GM21723 (cell line): ENCODE results near the gene PCBP3.

Source experiments
- ATAC-seq: cut with Tn5 transposase; IDR thresholded peaks from one replicate; pipeline ENCODE4 v1.9.1; 2021; ENCODE audit warnings: mild to moderate bottlenecking, moderate library complexity; ENCODE audit not compliant: unreplicated experiment

The PCBP3 gene

DNA sequence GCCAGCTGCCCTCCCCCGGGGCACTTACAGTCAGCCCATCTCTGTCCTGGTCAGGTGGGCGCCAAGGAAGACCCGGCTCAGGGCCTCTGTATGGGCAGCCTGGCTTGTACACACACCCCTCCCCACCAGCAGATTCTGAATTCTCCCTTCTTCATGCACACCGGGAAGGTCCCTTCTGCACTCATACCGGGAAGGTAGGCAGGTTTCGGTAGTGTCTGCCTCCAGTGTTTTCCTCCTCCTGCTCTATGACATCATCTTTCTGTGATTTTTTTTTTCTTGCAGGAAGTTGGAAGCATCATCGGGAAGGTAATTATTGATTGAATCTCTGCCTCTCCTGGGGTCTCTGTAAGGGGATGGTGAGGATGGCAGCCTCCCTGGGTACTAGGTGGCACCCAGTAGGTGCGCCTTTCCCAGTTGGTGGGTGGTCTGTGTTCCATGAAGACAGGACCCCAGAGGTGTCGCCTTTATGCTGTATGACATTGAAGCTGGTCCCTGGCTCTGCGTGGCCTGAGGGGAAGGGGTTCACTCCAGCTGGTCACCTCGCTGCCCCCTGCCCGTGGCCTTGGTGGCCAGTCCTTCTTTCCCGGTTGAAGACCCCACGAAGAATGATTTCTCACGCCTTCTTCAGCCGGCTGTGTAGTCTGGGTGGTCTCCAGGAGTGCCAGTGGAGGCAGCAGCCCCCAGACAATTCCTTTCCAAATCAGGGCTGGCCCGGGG lies 255.9 kb downstream of the PCBP3 start:
- ATAC-seq, result no peak

- ATAC-seq, result no peak
These were observed 256.7 kb downstream of the PCBP3 start for GRCh38 chr21:45900034-45900868.

- no peak for ATAC-seq
These were observed 257.7 kb downstream of the PCBP3 start for GRCh38 chr21:45901061-45901690.

DNA sequence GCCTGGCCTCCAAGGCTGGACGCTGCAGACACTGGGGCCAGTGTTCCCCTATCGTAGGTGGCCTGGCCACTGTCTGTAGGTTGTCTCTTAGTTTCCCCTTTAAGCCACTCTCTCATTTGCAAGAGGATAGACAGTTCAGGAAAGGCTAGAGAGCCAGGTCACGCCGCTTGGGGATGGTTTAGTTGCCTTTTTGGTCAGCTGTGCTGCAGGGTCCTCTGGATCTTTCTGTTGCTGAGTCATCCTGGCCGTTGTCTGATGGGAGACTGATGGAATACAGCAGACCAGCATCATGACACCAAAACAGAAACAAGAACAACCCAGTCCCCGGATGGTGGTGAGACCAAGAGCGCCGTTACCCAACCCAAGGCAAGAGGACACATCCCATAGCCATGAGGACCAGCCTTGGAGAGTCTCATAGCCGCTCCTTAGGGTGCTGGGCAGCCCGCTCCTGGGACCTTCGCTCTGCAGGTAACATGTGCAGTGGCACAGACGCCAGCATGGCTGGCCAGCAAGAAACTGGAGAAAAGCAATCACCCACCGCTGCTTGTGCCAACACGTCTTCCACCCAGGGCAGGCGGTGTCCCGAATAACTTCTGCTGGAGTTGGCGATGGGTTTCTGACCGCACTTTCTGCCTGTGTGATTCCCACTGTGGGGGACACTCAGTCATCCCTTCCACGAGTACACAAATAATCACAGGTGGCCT lies 258.9 kb downstream of the PCBP3 start:
- no peak for ATAC-seq

GRCh38 chr21:45905196-45905595 lies 261.7 kb downstream of the PCBP3 start:
- ATAC-seq, result no peak

- ATAC-seq, result no peak
These were observed 262.8 kb downstream of the PCBP3 start for GRCh38 chr21:45906196-45906805.

DNA sequence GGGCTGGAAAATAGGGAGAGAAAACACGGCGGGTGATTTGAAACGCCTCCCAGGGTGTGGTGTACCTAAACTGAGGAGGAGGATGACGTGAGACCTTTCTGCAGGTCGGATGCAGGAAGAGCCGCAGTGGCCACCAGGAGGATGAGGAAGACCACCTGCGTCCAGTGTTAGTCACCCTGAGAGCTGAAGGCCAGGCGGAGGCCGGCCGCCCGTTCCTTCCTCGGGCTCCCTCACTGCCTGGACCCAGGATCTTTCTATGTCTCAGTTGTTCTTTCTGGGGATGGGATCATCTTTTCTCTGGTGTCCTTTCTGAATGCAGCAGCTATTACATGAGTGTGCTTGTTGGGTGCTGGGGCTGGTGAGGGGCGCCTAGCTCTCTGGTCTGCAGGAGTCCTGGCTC lies 263.3 kb downstream of the PCBP3 start:
- ATAC-seq, result no peak

- ATAC-seq, result no peak
These were observed 265.2 kb downstream of the PCBP3 start for GRCh38 chr21:45908536-45909237.

DNA sequence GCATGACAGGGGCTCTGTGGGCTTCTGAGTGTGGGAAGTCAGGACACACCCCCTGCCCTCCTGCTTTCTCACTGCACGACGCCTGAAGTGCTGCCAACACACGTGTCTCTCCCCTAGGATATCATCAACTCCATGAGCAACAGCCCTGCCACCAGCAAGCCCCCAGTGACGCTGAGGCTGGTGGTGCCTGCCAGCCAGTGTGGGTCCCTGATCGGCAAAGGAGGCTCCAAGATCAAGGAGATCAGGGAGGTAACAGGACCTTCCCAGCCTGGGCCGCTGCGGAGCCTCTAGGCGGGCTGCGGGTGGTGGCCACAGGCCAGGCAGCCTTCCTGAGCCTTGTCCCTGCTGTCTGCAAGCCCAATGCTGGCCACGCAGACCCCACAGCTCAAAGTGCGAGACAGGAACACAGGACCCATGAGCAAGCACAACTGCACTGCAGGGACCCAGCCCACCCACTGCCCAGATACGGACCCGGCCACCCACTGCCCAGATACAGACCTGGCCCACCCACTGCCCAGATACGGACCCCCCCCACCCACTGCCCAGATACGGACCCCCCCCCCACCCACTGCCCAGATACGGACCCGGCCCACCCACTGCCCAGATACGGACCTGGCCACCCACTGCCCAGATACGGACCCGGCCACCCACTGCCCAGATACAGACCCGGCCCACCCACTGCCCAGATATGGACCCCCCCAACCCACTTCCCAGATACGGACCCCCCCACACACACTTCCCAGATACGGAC lies 265.9 kb downstream of the PCBP3 start:
- ATAC-seq, result no peak

DNA sequence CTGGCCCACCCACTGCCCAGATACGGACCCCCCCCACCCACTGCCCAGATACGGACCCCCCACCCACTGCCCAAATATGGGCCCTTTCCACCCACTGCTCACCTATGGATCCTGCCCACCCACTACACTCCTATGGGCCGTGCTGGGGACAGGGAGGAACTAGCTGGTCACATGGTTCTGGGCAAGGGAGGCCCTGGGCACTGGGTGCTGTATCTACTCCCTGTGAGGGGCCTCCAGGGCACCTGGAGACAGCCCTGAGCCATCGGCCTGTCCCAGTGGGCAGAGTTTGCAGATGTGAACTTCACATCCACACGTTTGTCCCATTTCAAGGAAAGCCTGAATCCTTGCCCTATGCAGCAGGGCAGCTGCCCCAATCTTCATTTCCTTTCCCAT lies 266.6 kb downstream of the PCBP3 start:
- no peak for ATAC-seq

GRCh38 chr21:45910548-45911221 lies 267.2 kb downstream of the PCBP3 start:
- ATAC-seq, result no peak

GRCh38 chr21:45911806-45912325 lies 268.3 kb downstream of the PCBP3 start:
- no peak for ATAC-seq

DNA sequence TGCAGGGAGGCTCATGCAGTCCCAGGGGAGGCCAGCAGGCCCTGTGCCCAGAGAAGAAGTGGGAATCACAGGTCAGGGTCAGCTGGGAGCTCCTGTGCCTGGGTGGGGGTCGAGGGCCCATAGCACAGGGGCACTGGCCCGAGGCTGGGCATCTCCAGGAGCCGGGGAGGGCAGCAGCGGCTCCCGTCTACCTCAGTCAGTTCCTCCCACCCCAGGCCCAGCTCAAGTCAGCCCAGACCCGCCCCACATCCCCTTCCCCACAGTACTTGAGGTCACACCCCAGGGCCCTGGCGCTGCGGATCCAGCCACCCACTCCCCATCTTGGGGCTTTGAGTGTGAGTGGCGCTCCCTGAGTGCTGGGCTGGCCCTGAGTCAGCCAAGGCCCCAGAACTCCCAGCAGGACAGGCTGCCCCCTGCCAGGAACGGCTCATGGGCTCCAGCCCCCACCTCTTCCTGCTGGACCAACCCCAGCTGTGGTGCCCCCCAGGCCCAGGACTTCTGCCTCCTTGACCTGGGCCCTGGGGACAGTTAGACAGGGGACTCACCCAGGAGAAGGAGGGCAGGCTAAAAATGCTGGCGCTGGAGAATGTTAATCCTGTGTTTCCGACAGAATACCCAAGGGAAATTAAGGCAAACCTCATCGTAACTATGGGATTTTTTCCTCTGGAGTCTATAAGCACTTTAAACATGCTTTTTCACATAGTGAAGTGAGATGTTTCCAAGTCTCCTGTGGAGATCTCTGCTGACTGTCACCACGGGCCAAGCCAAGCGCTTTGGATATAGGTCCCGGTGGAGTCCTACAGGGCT lies 269.3 kb downstream of the PCBP3 start:
- no peak for ATAC-seq

DNA sequence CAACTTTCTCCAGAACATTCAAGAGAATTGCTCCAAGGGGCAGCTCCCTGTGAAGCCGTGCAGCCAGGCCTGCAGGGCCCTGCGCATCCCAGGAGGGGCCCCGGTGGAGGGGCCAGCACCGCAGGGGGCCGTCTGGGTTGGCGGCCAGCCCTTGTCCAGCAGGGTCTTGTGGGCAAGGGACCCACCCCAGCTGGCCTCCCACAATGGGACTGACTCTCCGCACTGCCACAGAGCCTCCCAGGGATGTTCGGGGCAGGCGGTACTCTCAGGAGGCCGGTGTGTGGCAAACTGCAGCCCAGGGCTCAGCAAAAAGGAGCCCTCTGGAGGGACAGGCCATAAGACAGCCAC lies 269.9 kb downstream of the PCBP3 start:
- no peak for ATAC-seq

- ATAC-seq, result no peak
These were observed 270.4 kb downstream of the PCBP3 start for GRCh38 chr21:45913886-45914285.

- no peak for ATAC-seq
These were observed 270.9 kb downstream of the PCBP3 start for GRCh38 chr21:45914321-45914845.

- ATAC-seq, result no peak
These were observed 272.7 kb downstream of the PCBP3 start for GRCh38 chr21:45916011-45916840.
